B cell (primary cell): Measurements from ENCODE around the gene PUM2. TPM values are rescaled to one million over a fixed set of nuclear protein-coding genes. Genes with fewer than 3 reads are reported as not detected.

ENCODE experiments used
- ATAC-seq: fragments of 200-7000 bp; cut with Tn5 transposase; one replicate; pipeline ENCODE4 v1.10.0; 2021; ENCODE audit warnings: low read depth, mild to moderate bottlenecking, moderate number of reproducible peaks, moderate library complexity
- CTCF ChIA-PET: fragments of 350-600 bp; sonication (Branson Sonifier 250); formaldehyde crosslinking; loops from one replicate; lab custom pipeline; 2021; ENCODE audit warnings: antibody characterized with exemption, inconsistent platforms; lab: Charles Lee
- POLR2A ChIA-PET: fragments of 350-600 bp; sonication (Branson Sonifier 250); formaldehyde crosslinking; loops from one replicate; lab custom pipeline; 2021; ENCODE audit warnings: antibody characterized with exemption; lab: Charles Lee
- DNase-seq: peaks from one replicate; pipeline ENCODE4 v3.0.0; 2013
- H2AFZ ChIP-seq: 2 replicates; pipeline ENCODE4 v1.6.1; 2012; ENCODE audit warnings: mild to moderate bottlenecking, low read depth, low read length; ENCODE audit not compliant: insufficient read depth, poor library complexity, severe bottlenecking
- H3K27ac ChIP-seq, 2 donors: 1 replicate in 1 of 2; 2 replicates in 1 of 2; pipeline ENCODE4 v1.5.1; 2012 to 2013; ENCODE audit warnings: low read length in 2 of 2, mild to moderate bottlenecking in 2 of 2, moderate library complexity in 1 of 2
- H3K27me3 ChIP-seq, 4 experiments: fragments of 200-600 bp in 1 of 4; sonication (generic) in 1 of 4; replicated peaks in 1 of 4; 1 replicate in 2 of 4; 2 replicates in 2 of 4; pipeline versions ENCODE4 v1.6.1 to v1.7.0; 2013 to 2016; ENCODE audit warnings: low read length in 3 of 4, mild to moderate bottlenecking in 2 of 4, mixed read lengths in 1 of 4, moderate library complexity in 1 of 4; ENCODE audit not compliant: insufficient read depth in 4 of 4, control insufficient read depth in 3 of 4; ENCODE audit errors: control extremely low read depth in 1 of 4
- H3K36me3 ChIP-seq, 2 experiments: replicated peaks in 1 of 2; 1 replicate in 1 of 2; 2 replicates in 1 of 2; pipeline versions ENCODE4 v1.6.1 to v1.7.1; 2013; ENCODE audit warnings: low read length in 1 of 2; ENCODE audit not compliant: insufficient read depth in 2 of 2, control insufficient read depth in 1 of 2; ENCODE audit errors: control extremely low read depth in 1 of 2, extremely low read depth in 1 of 2
- H3K4me1 ChIP-seq, 2 donors: fragments of 200-600 bp in 1 of 2; sonication (generic) in 1 of 2; 1 replicate in 1 of 2; 2 replicates in 1 of 2; pipeline versions ENCODE4 v1.5.1 to v1.6.1; 2013 to 2017; ENCODE audit warnings: low read length in 2 of 2; ENCODE audit not compliant: control insufficient read depth in 2 of 2, insufficient read depth in 2 of 2
- H3K4me2 ChIP-seq: replicated peaks from 2 replicates; pipeline ENCODE3; 2012; ENCODE audit warnings: mild to moderate bottlenecking, low read depth, low read length; ENCODE audit not compliant: poor library complexity, severe bottlenecking
- H3K4me3 ChIP-seq, 5 experiments: fragments of 200-600 bp in 1 of 5; sonication (generic) in 1 of 5; 1 replicate in 3 of 5; 2 replicates in 2 of 5; pipeline versions ENCODE4 v1.5.1 to v1.7.0; 2011 to 2016; ENCODE audit warnings: low read length in 4 of 5, mild to moderate bottlenecking in 4 of 5, low read depth in 2 of 5, control low read depth in 1 of 5, moderate library complexity in 1 of 5; ENCODE audit not compliant: insufficient read depth in 1 of 5; ENCODE audit errors: control extremely low read depth in 1 of 5, extremely low read depth in 1 of 5
- H3K79me2 ChIP-seq: fragments of 200-600 bp; sonication (generic); one replicate; pipeline ENCODE4 v1.6.0; 2016; ENCODE audit warnings: low read length; ENCODE audit not compliant: control insufficient read depth, insufficient read depth
- H3K9ac ChIP-seq: fragments of 200-600 bp; sonication (generic); 2 replicates; pipeline ENCODE4 v1.6.1; 2017; ENCODE audit warnings: mild to moderate bottlenecking, low read length, moderate library complexity
- H3K9me3 ChIP-seq, 3 donors: one replicate each; pipeline versions ENCODE4 v1.6.1 to v1.7.1; 2013; ENCODE audit warnings: low read length in 2 of 3; ENCODE audit not compliant: control insufficient read depth in 2 of 3, insufficient read depth in 1 of 3; ENCODE audit errors: control extremely low read depth in 1 of 3
- H4K20me1 ChIP-seq: 2 replicates; pipeline ENCODE4 v1.6.0; 2012; ENCODE audit warnings: mild to moderate bottlenecking, low read length; ENCODE audit not compliant: insufficient read depth, control insufficient read depth, poor library complexity, severe bottlenecking
- H3K27ac Mint-ChIP-seq: one replicate; pipeline ENCODE4 v1.8.0; 2021; ENCODE audit warnings: mixed read lengths
- H3K27me3 Mint-ChIP-seq: one replicate; pipeline ENCODE4 v1.8.0; 2021; ENCODE audit warnings: mixed read lengths
- H3K4me1 Mint-ChIP-seq: one replicate; pipeline ENCODE4 v1.8.0; 2021; ENCODE audit warnings: mixed read lengths
- H3K4me3 Mint-ChIP-seq: one replicate; pipeline ENCODE4 v1.8.0; 2021; ENCODE audit warnings: mixed read lengths
- H3K9me3 Mint-ChIP-seq: one replicate; pipeline ENCODE4 v1.8.0; 2022; ENCODE audit warnings: mixed read lengths; ENCODE audit not compliant: insufficient read depth
- EZH2 ChIP-seq: IDR thresholded peaks from 2 replicates; pipeline ENCODE4 v1.6.1; 2012; ENCODE audit warnings: borderline replicate concordance, low read depth, mild to moderate bottlenecking, moderate library complexity, low read length; ENCODE audit not compliant: insufficient read depth, poor library complexity, severe bottlenecking
- WGBS: methylation state at CpG from one replicate; pipeline ENCODE4 v1.1.5; 2013; ENCODE audit warnings: missing lambda C conversion rate; ENCODE audit not compliant: insufficient coverage; 5-methylcytosine and 5-hydroxymethylcytosine counted together
- intact Hi-C: fragments of 100-400 bp; cut with micrococcal nuclease; formaldehyde crosslinking; loops from one replicate; pipeline ENCODE4 v1.10.0; 2022
- polyA plus RNA-seq: library from polyadenylated mRNA; depleted of rRNA; stranded (reverse); fragments of >200 nt; gene quantifications from 2 replicates; pipeline ENCODE4 v1.2.3, GENCODE V29; 2012
- total RNA-seq, 2 donors: library from RNA; stranded (reverse); fragments of 120-200 nt in 1 of 2; gene quantifications; 1 replicate in 1 of 2; 2 replicates in 1 of 2; pipeline versions ENCODE4 v1.2.3 to v1.2.4, GENCODE V29; 2013 to 2022
- TF ChIP-seq, protein P1 (sequence below): fragments of 200-600 bp; IDR thresholded peaks from one replicate; pipeline ENCODE4 v1.8.0; 2022; ENCODE audit warnings: antibody characterized with exemption, mild to moderate bottlenecking

Gene PUM2
- total and polyA plus RNA-seq, 2 donors (not counting 1 experiment from before 2014, with no cell fraction given) = 21.1 to 151 TPM

DNA sequence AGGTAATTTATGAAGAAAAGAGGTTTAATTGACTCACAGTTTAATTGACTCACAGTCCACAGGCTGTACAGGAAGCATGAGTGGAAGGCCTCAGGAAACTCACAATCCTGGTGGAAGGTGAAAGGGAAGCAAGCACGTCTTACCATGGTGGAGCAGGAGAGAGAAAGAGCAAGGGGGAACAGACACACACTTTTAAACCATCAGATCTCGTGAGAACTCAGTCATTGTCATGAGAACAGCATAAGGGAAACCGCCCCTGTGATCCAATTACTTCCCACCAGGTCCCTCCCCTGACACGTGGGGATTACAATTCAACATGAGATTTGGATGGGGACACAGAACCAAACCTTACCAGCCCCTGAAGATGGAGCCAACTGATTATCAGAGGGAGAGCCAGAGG is 11.2 kb upstream of the PUM2 start:
- no peaks in the 10 kb centered on the region for H3K9me3 Mint-ChIP-seq
- TF ChIP-seq, protein P1, sequence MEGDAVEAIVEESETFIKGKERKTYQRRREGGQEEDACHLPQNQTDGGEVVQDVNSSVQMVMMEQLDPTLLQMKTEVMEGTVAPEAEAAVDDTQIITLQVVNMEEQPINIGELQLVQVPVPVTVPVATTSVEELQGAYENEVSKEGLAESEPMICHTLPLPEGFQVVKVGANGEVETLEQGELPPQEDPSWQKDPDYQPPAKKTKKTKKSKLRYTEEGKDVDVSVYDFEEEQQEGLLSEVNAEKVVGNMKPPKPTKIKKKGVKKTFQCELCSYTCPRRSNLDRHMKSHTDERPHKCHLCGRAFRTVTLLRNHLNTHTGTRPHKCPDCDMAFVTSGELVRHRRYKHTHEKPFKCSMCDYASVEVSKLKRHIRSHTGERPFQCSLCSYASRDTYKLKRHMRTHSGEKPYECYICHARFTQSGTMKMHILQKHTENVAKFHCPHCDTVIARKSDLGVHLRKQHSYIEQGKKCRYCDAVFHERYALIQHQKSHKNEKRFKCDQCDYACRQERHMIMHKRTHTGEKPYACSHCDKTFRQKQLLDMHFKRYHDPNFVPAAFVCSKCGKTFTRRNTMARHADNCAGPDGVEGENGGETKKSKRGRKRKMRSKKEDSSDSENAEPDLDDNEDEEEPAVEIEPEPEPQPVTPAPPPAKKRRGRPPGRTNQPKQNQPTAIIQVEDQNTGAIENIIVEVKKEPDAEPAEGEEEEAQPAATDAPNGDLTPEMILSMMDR = no peak
- TF ChIP-seq EZH2 = no peak
- no peaks in the 10 kb centered on the region for H4K20me1 ChIP-seq
- intact Hi-C loops = no loop called here
- H2AFZ ChIP-seq = no peak overlapping the region
- POLR2A ChIA-PET = no interaction called here
- ATAC-seq = no peak
- no peaks in the 10 kb centered on the region for H3K36me3 ChIP-seq
- H3K27me3 Mint-ChIP-seq = no peaks in the 10 kb centered on the region
- H3K27ac ChIP-seq = no peak overlapping the region
- H3K4me1 Mint-ChIP-seq = no peaks in the 10 kb centered on the region
- H3K27ac Mint-ChIP-seq = no peak overlapping the region
- H3K9me3 ChIP-seq = no peaks in the 10 kb centered on the region
- no peak for DNase-seq
- H3K4me3 Mint-ChIP-seq = no peak overlapping the region
- H3K27me3 ChIP-seq = peaks cover 0 to 8% (median 0%) of the 10 kb centered on the region in 4 experiments
- no peak overlapping the region for H3K9ac ChIP-seq
- no peaks in the 10 kb centered on the region for H3K79me2 ChIP-seq
- H3K4me3 ChIP-seq = no peak overlapping the region
- no peaks in the 10 kb centered on the region for H3K4me1 ChIP-seq
- H3K4me2 ChIP-seq = no peak overlapping the region
- 100% methylated on average over 2 of the region's 4 CpGs for WGBS
- CTCF ChIA-PET = no interaction called here

DNA sequence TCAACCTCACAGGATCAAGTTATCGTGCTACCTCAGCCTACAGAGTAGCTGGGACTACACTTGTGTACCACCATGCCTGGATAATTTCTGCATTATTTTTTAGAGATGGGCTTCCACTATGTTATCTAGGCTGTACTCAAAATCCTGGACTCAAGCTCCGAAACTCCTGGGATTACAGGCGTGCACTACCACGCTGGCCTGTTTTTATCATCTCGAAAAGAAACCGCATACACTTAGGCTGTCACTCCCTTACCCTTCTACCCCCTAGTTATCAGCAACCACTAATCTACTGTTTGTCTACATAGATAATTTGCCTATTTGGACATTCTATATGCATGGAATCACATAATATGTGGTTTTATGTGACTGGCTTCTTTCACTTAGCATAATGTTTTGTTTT is 8.5 kb upstream of the PUM2 start:
- Histone ChIP-seq H3K9ac (no peak overlapping the region), H3K9me3 (no peaks in the 10 kb centered on the region), H3K4me3 (no peak overlapping the region), H3K4me1 (no peaks in the 10 kb centered on the region), H3K79me2 (no peaks in the 10 kb centered on the region), H3K36me3 (no peaks in the 10 kb centered on the region), H4K20me1 (no peaks in the 10 kb centered on the region), H3K27ac (no peak overlapping the region), H3K4me2 (no peak overlapping the region), H3K27me3 (no peaks in the 10 kb centered on the region), H2AFZ (no peak overlapping the region)
- H3K9me3 Mint-ChIP-seq = no peaks in the 10 kb centered on the region
- WGBS = 92% methylated on average over 5 of the region's 6 CpGs
- TF ChIP-seq, protein P1 = no peak
- TF ChIP-seq EZH2 = no peak
- ChIA-PET POLR2A (no interaction called here), CTCF (no interaction called here)
- no peak overlapping the region for H3K27ac Mint-ChIP-seq
- intact Hi-C loops = no loop called here
- DNase-seq (no peak), ATAC-seq (no peak)
- no peaks in the 10 kb centered on the region for H3K4me1 Mint-ChIP-seq
- no peaks in the 10 kb centered on the region for H3K27me3 Mint-ChIP-seq
- no peak overlapping the region for H3K4me3 Mint-ChIP-seq
